Testis (tissue), 2 donors: ENCODE results near the gene PLPPR2.

Source experiments
- POLR2A ChIP-seq: fragments of 450-650 bp; IDR thresholded peaks from one replicate; pipeline ENCODE4 v1.6.1; 2017; ENCODE audit warnings: antibody characterized with exemption, mild to moderate bottlenecking, moderate library complexity
- TF ChIP-seq, protein P1 (sequence below), 3 experiments: fragments of 450-650 bp in 2 of 3; fragments of 200-600 bp in 1 of 3; sonication (generic) in 1 of 3; IDR thresholded peaks; one replicate each; pipeline ENCODE4 v1.5.1; 2016 to 2019; ENCODE audit warnings: antibody characterized with exemption in 3 of 3, mild to moderate bottlenecking in 2 of 3, moderate library complexity in 1 of 3

DNA sequence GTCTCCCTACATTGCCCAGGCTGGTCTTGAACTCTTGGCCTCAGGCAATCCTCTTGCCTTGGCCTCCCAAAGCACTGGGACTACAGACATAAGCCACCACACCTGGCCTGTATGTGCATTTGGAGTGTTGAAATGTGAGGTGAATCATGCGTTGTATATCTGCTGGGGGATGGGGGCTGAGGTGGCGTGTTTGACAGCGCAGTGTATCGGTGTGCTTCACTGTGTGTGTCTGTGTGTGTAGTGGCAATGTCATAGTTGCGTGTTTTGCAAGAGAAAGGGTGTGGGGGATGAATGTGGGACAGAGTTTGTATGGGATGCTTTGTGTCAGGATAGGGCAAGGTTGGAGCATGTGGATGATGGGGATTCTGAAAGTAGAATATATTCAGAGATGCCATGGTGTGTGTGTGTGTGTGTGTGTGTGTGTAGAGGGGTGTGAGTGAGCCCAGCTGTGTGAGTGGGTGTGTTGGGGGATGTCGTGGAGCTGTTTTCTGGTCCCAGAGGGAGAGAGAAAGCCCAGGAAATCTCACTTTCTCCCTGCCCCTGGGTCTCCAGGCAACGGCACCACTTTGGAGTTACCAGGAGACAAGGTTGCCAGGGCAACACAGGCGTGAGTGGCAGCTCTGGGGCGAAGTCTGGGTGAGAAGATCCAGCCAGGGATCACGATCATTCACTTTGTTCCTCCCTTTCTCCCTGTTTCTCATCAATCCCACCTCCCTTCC is 18.1 kb downstream of the PLPPR2 start:
- TF ChIP-seq POLR2A, result no peak
- TF ChIP-seq, protein P1, sequence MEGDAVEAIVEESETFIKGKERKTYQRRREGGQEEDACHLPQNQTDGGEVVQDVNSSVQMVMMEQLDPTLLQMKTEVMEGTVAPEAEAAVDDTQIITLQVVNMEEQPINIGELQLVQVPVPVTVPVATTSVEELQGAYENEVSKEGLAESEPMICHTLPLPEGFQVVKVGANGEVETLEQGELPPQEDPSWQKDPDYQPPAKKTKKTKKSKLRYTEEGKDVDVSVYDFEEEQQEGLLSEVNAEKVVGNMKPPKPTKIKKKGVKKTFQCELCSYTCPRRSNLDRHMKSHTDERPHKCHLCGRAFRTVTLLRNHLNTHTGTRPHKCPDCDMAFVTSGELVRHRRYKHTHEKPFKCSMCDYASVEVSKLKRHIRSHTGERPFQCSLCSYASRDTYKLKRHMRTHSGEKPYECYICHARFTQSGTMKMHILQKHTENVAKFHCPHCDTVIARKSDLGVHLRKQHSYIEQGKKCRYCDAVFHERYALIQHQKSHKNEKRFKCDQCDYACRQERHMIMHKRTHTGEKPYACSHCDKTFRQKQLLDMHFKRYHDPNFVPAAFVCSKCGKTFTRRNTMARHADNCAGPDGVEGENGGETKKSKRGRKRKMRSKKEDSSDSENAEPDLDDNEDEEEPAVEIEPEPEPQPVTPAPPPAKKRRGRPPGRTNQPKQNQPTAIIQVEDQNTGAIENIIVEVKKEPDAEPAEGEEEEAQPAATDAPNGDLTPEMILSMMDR (IDR thresholded peaks at IDR 0.05), result no peak
